PC-3 (cell line): ENCODE data around the gene ETV3. TPM values are rescaled to one million over a fixed set of nuclear protein-coding genes. Genes with fewer than 3 reads are reported as not detected.

Source experiments
- ATAC-seq: fragments of 200-7000 bp; cut with Tn5 transposase; 2 replicates; pipeline ENCODE4 v1.9.1; 2020; ENCODE audit warnings: mild to moderate bottlenecking, moderate library complexity
- BruUV-seq: library from RNA; stranded (reverse); fragments of 400-500 nt; replicated peaks from 2 replicates; lab custom pipeline; 2021; lab: Mats Ljungman, UMichigan
- CTCF ChIA-PET: fragments of 300-600 bp; sonication (Branson Sonifier 250); formaldehyde crosslinking; loops from one replicate; lab custom pipeline; 2022; ENCODE audit warnings: antibody characterized with exemption; lab: Charles Lee
- POLR2A ChIA-PET: fragments of 300-600 bp; sonication (Branson Sonifier 250); formaldehyde crosslinking; loops from one replicate; lab custom pipeline; 2022; ENCODE audit warnings: antibody characterized with exemption; ENCODE audit not compliant: unreplicated experiment; lab: Charles Lee
- DNase-seq: peaks from one replicate; pipeline ENCODE4 v3.0.0-alpha.2; 2015
- H2AFZ ChIP-seq: fragments of 300-600 bp; sonication (generic); 2 replicates; pipeline ENCODE4 v1.6.0; 2016; ENCODE audit warnings: antibody characterized with exemption, low read length
- H3F3A ChIP-seq: fragments of 300-600 bp; sonication (generic); one replicate; pipeline ENCODE4 v1.6.0; 2017; ENCODE audit warnings: antibody characterized with exemption, low read length, control low read depth, mild to moderate bottlenecking; ENCODE audit not compliant: unreplicated experiment
- H3K27ac ChIP-seq: fragments of 300-600 bp; sonication (generic); 2 replicates; pipeline ENCODE4 v1.5.1; 2016; ENCODE audit warnings: mild to moderate bottlenecking, low read length
- H3K27me3 ChIP-seq: fragments of 300-600 bp; sonication (generic); 2 replicates; pipeline ENCODE4 v1.6.1; 2016; ENCODE audit warnings: low read length, mixed read lengths
- H3K36me3 ChIP-seq: fragments of 300-600 bp; sonication (generic); 2 replicates; pipeline ENCODE4 v1.6.1; 2016; ENCODE audit warnings: low read depth, mixed run types, low read length, mixed read lengths
- H3K4me1 ChIP-seq: fragments of 300-600 bp; sonication (generic); 2 replicates; pipeline ENCODE4 v1.5.1; 2016; ENCODE audit warnings: low read length; ENCODE audit not compliant: insufficient read depth
- H3K4me2 ChIP-seq: fragments of 300-600 bp; sonication (generic); 2 replicates; pipeline ENCODE4 v1.6.0; 2016; ENCODE audit warnings: low read length
- H3K4me3 ChIP-seq: fragments of 300-600 bp; sonication (generic); 2 replicates; pipeline ENCODE4 v1.5.1; 2016; ENCODE audit warnings: mild to moderate bottlenecking, low read length, mixed read lengths
- H3K79me2 ChIP-seq: fragments of 300-600 bp; sonication (generic); 2 replicates; pipeline ENCODE4 v1.6.1; 2017; ENCODE audit warnings: low read length, mixed read lengths
- H3K9ac ChIP-seq: fragments of 300-600 bp; sonication (generic); 2 replicates; pipeline ENCODE4 v1.6.0; 2016; ENCODE audit warnings: mild to moderate bottlenecking, low read length
- H3K9me2 ChIP-seq: fragments of 300-600 bp; sonication (generic); replicated peaks from 2 replicates; pipeline ENCODE4 v1.6.1; 2016; ENCODE audit warnings: mixed run types, low read length, mixed read lengths
- H3K9me3 ChIP-seq: fragments of 300-600 bp; sonication (generic); 2 replicates; pipeline ENCODE4 v1.6.1; 2016; ENCODE audit warnings: low read length, mixed read lengths
- H4K20me1 ChIP-seq: fragments of 300-600 bp; sonication (generic); 2 replicates; pipeline ENCODE4 v1.6.1; 2016; ENCODE audit warnings: low read length, mixed read lengths
- CTCF ChIP-seq: fragments of 300-600 bp; sonication (generic); conservative IDR thresholded peaks from 2 replicates; pipeline ENCODE4 v1.5.1; 2017; ENCODE audit warnings: antibody characterized with exemption, low read depth, mild to moderate bottlenecking, low read length
- EZH2 ChIP-seq: fragments of 300-600 bp; sonication (generic); IDR thresholded peaks from one replicate; pipeline ENCODE4 v1.6.1; 2017; ENCODE audit warnings: antibody characterized with exemption, mild to moderate bottlenecking, low read length; ENCODE audit not compliant: unreplicated experiment
- EZH2phosphoT487 ChIP-seq: fragments of 300-600 bp; sonication (generic); IDR thresholded peaks from 2 replicates; pipeline ENCODE4 v1.6.1; 2018; ENCODE audit warnings: mild to moderate bottlenecking, antibody characterized with exemption, low read length, borderline replicate concordance
- intact Hi-C: fragments of 100-400 bp; cut with micrococcal nuclease; formaldehyde crosslinking; loops from 2 replicates; pipeline ENCODE4 v1.9.0; 2023
- total RNA-seq: library from RNA; depleted of rRNA; stranded (reverse); fragments of >200 nt; gene quantifications from 2 replicates; pipeline ENCODE4 v1.2.3, GENCODE V29; 2014

ETV3 gene
- total RNA-seq, 1 experiment from 2014 or later = 12.2 TPM

- Histone ChIP-seq H3K36me3 (no peaks in the 10 kb centered on the region), H3K9me2 (no peaks in the 10 kb centered on the region), H3K9me3 (no peaks in the 10 kb centered on the region), H3K9ac (no peak overlapping the region), H3F3A (no peaks in the 10 kb centered on the region), H3K27me3 (peaks cover 63% of the 10 kb centered on the region), H3K4me1 (no peaks in the 10 kb centered on the region), H3K27ac (no peak overlapping the region), H4K20me1 (no peaks in the 10 kb centered on the region), H2AFZ (no peak overlapping the region), H3K4me2 (no peak overlapping the region), H3K79me2 (no peaks in the 10 kb centered on the region), H3K4me3 (no peak overlapping the region)
- ATAC-seq (peak; percentile 18; the same call in 1 of the 2 replicates), DNase-seq (peak; percentile 69)
- TF ChIP-seq CTCF = peak; percentile 74
- no peak for TF ChIP-seq EZH2
- CTCF ChIA-PET = no interaction called here
- intact Hi-C loops = no loop called here
- POLR2A ChIA-PET = no interaction called here
- BruUV-seq = no TSS peak
Measured at GRCh38 chr1:157170677-157171515, 32.7 kb upstream of the ETV3 start.

GRCh38 chr1:157168015-157168414, 29.8 kb upstream of the ETV3 start:
- Histone ChIP-seq H3K27me3 (peaks cover 58% of the 10 kb centered on the region), H3K27ac (no peak overlapping the region), H3K9ac (no peak overlapping the region), H3K9me2 (no peaks in the 10 kb centered on the region), H3K4me2 (no peak overlapping the region), H3K79me2 (no peaks in the 10 kb centered on the region), H3K4me3 (no peak overlapping the region), H4K20me1 (no peaks in the 10 kb centered on the region), H2AFZ (no peak overlapping the region), H3K4me1 (no peaks in the 10 kb centered on the region), H3K9me3 (no peaks in the 10 kb centered on the region), H3K36me3 (no peaks in the 10 kb centered on the region), H3F3A (no peaks in the 10 kb centered on the region)
- CTCF ChIA-PET = no interaction called here
- TF ChIP-seq CTCF = no peak
- TF ChIP-seq EZH2phosphoT487 = no peak
- TF ChIP-seq EZH2 = no peak
- DNase-seq (no peak), ATAC-seq (no peak)
- intact Hi-C loops = loop anchor here (10.0 kb wide), 1 partner anchor 957 kb away; a partner anchor contains a TSS
- no TSS peak for BruUV-seq
- POLR2A ChIA-PET = no interaction called here

DNA sequence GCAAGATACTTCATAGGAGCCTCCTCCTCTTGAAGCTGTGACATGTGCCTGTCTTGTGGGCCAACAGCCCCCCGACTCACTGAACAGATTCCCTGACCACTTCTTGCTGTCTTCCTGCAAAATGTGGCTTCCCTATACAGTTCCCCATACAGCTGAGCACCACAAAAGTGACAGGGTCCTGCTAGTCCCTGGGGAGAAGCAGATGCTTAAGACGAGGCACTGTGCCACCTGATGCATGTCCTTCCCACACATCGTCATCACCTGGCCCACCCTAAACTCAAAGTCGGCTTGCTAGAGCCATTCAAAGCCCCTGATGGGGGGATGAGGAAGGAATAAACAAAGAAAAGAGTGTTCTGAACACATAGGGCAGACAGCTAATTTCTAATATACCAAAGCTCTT, 29.2 kb upstream of the ETV3 start:
- Histone ChIP-seq H3K9ac (no peak overlapping the region), H3K4me2 (no peak overlapping the region), H3F3A (no peaks in the 10 kb centered on the region), H3K4me1 (no peaks in the 10 kb centered on the region), H3K79me2 (no peaks in the 10 kb centered on the region), H2AFZ (no peak overlapping the region), H3K27ac (no peak overlapping the region), H3K27me3 (peaks cover 54% of the 10 kb centered on the region), H4K20me1 (no peaks in the 10 kb centered on the region), H3K9me3 (no peaks in the 10 kb centered on the region), H3K9me2 (no peaks in the 10 kb centered on the region), H3K36me3 (no peaks in the 10 kb centered on the region), H3K4me3 (no peak overlapping the region)
- intact Hi-C loops = loop anchor here (10.0 kb wide), 1 partner anchor 957 kb away; a partner anchor contains a TSS
- no peak for TF ChIP-seq EZH2
- no peak for TF ChIP-seq EZH2phosphoT487
- TF ChIP-seq CTCF = no peak
- ATAC-seq = no peak
- no peak for DNase-seq
- ChIA-PET CTCF (interaction anchor here (0.6 kb wide), 1 partner anchor 16 kb away, joined by 3 read pairs; no protein-coding TSS in a partner anchor), POLR2A (no interaction called here)
- no TSS peak for BruUV-seq
